ENCODE results near the gene CLEC17A. TPM values are rescaled to one million over a fixed set of nuclear protein-coding genes. Genes with fewer than 3 reads are reported as not detected.
"Not testable (repeated sequence)": the region's sequence is repeated elsewhere in the genome, so short reads cannot be mapped to it uniquely, and the experiment has no call there.

The CLEC17A gene
- total RNA-seq, 2 donors from 2014 or later: not detected

GRCh38 chr19:14624491-14624890 is 41.6 kb downstream of the CLEC17A start:
- intact Hi-C loops (cut with DNase I); ATAC-seq; DNase-seq: not testable (repeated sequence)

- intact Hi-C loops (cut with DNase I): no loop called here
- no peak for DNase-seq
- ATAC-seq: no peak
These were observed 46.7 kb downstream of the CLEC17A start for GRCh38 chr19:14629557-14629956.

DNA sequence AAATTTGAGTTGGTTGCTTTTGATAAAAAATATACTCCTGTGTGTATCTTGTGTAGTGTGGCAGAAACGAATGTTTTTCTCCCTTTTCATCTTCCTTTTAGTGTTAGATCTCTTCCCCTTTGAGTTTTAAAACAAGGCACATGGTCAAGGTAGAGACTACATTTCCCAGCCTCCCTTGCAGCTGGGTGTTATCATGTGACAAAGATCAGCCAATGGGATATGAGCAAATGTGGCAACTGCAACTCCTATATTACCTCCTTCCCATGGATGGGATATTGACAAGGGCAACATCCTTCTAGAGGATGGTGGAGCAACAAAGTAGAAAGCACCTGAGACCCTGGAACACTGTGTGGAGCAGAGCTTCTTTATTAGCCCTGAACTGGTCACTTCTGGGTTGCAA is 49.4 kb downstream of the CLEC17A start:
- DNase-seq: no peak
- no peak for ATAC-seq
- intact Hi-C loops (cut with DNase I): no loop called here

DNA sequence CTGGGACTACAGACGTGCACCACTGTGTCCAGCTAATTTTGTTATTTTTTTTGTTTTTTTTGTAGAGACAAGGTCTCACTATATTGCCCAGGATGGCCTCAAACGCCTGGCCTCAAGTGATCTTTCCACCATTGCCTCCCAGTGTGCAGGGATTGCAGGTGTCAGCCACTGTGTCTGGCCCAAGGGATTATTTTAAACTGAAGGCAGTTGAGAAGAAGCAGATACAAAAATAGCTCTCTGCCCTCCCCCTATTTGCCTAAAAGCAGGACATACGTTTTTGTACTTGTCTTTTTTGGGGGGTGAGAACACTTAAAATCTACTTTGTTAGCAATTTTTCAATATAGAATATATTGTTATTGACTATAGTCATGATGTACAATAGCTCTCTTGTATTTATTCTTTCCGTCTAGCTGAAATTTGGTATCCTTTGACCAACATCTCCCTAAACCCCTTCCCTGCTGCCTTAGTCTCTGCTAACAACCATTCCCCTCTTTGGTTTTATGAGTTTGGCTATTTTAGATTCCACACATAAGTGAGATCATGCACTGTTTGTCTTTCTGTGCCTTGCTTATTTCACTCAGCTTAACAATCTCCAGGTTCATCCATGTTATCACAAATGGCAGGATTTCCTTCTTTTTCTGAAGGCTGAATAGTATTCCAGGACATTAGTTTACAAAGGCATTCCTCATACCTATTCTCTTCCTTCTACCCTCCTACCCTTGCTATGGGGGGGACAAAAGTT is 56.8 kb downstream of the CLEC17A start:
- no peak for DNase-seq
- no peak for ATAC-seq
- intact Hi-C loops (cut with DNase I): no loop called here

- intact Hi-C loops (cut with DNase I): no loop called here
- DNase-seq: no peak
- no peak for ATAC-seq
These were observed 65.6 kb downstream of the CLEC17A start for GRCh38 chr19:14648506-14648905.

- ATAC-seq (no peak), DNase-seq (no peak)
- intact Hi-C loops (cut with DNase I): no loop called here
These were observed 66.1 kb downstream of the CLEC17A start for GRCh38 chr19:14649020-14649419.

GRCh38 chr19:14650161-14650560 is 67.3 kb downstream of the CLEC17A start:
- DNase-seq (no peak), ATAC-seq (no peak)
- intact Hi-C loops (cut with DNase I): no loop called here

GRCh38 chr19:14654786-14655560 is 72.1 kb downstream of the CLEC17A start:
- intact Hi-C loops (cut with DNase I): no loop called here
- DNase-seq (no peak), ATAC-seq (no peak)

- DNase-seq (no peak), ATAC-seq (no peak)
- intact Hi-C loops (cut with DNase I): no loop called here
These were observed 72.8 kb downstream of the CLEC17A start for GRCh38 chr19:14655726-14656125.

- intact Hi-C loops (cut with DNase I): no loop called here
- ATAC-seq (no peak), DNase-seq (no peak)
These were observed 77.1 kb downstream of the CLEC17A start for GRCh38 chr19:14659874-14660489.

DNA sequence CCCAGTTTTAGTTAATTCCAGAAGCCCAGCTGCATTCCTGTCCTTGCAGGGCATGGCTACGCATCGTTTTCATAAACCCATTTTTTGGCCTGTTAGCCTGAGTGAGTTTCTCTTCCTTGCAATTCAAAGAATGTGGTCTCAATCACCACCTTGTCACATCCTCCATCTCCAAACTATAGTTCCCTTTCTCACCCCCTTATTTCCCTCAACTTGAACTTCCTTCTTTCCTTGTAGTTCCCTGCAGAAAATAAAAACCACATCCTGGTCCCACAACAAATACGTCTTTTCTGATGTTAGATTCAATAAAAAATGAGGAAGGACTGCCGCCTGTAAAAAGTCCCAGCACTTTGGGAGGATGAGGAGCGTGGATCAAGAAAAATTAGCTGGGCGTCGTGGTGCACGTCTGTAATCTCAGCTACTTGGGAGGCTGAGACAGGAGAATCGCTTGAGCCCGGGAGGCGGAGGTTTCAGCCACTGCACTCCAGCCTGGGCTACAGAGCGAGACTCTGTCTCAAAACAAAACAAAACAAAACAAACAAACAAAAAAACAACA is 78.6 kb downstream of the CLEC17A start:
- DNase-seq (no peak), ATAC-seq (peak in 1 of 2 donors; percentile 19)
- intact Hi-C loops (cut with DNase I): no loop called here

Other genes with a start within 250 kb of the CLEC17A start
- gene ADGRE5, start 201.6 kb upstream of the CLEC17A start, total RNA-seq: 10 to 100 TPM; 41.6 to 43.8 TPM
- 10 to 100 TPM; 31.8 to 41.6 TPM for gene DDX39A, start 163.7 kb upstream of the CLEC17A start, total RNA-seq
- gene PKN1, start 149.8 kb upstream of the CLEC17A start, total RNA-seq: 100 to 1,000 TPM; 119 to 146 TPM
- gene PTGER1, start 107.7 kb upstream of the CLEC17A start, total RNA-seq: under 1 TPM; 0.24 to 0.97 TPM
- gene GIPC1, start 87.0 kb upstream of the CLEC17A start, total RNA-seq: 10 to 100 TPM; 49.7 to 49.8 TPM
- 10 to 100 TPM; 50.7 to 70.5 TPM for gene DNAJB1, start 64.7 kb upstream of the CLEC17A start, total RNA-seq
- gene TECR, start 53.5 kb upstream of the CLEC17A start, total RNA-seq: 100 to 1,000 TPM in 1 of 2 donors, 10 to 100 TPM in 1; 85.7 to 108 TPM
- 100 to 1,000 TPM; 357 to 393 TPM for gene NDUFB7, start 11.0 kb upstream of the CLEC17A start, total RNA-seq
- under 1 TPM in 1 of 2 donors, not detected in 1; 0.27 TPM for gene ADGRE3, start 91.8 kb downstream of the CLEC17A start, total RNA-seq
- gene ZNF333, start 107.0 kb downstream of the CLEC17A start, total RNA-seq: 1 to 10 TPM; 7.2 to 9.4 TPM
- gene ADGRE2, start 195.5 kb downstream of the CLEC17A start, total RNA-seq: 1 to 10 TPM in 1 of 2 donors, under 1 TPM in 1; 0.88 to 1.4 TPM